Activated CD4-positive, alpha-beta T cell treated with anti-CD3 and anti-CD28 coated beads for 4 hours (primary cell): ENCODE measurements around the gene XPNPEP2.

ENCODE experiments used
- DNase-seq, 2 donors: peaks; one replicate each; pipeline ENCODE4 v3.0.0-alpha.2; 2020

Gene XPNPEP2

GRCh38 chrX:129800186-129800585 is 61.4 kb downstream of the XPNPEP2 start:
- DNase-seq: no peak

- no peak for DNase-seq
Observed at GRCh38 chrX:129802863-129803262, 64.1 kb downstream of the XPNPEP2 start.

GRCh38 chrX:129804806-129805205 is 66.0 kb downstream of the XPNPEP2 start:
- DNase-seq: no peak

- no peak for DNase-seq
Observed at GRCh38 chrX:129808158-129808828, 69.5 kb downstream of the XPNPEP2 start.

GRCh38 chrX:129808829-129809796 is 70.3 kb downstream of the XPNPEP2 start:
- no peak for DNase-seq

GRCh38 chrX:129813662-129814368 is 75.0 kb downstream of the XPNPEP2 start:
- no peak for DNase-seq

GRCh38 chrX:129818123-129818522 is 79.3 kb downstream of the XPNPEP2 start:
- no peak for DNase-seq
